Neuronal stem cell (in vitro differentiated cells): ENCODE data around the gene B4GALT5.
A peak's percentile ranks its signal among the peaks of the same experiment; 100 is the strongest.

Experiments used
- DNase-seq: peaks from one replicate; pipeline ENCODE4 v3.0.0-alpha.2; 2013; ENCODE audit warnings: low spot score
- H2AFZ ChIP-seq: one replicate; pipeline ENCODE4 v1.6.1; 2013; ENCODE audit warnings: mild to moderate bottlenecking, low read length, inconsistent platforms
- H2AK5ac ChIP-seq: 2 replicates; pipeline ENCODE4 v1.6.1; 2013; ENCODE audit warnings: low read depth, mild to moderate bottlenecking, inconsistent platforms, low read length, moderate library complexity, mixed read lengths
- H2BK120ac ChIP-seq: 2 replicates; pipeline ENCODE4 v1.6.1; 2013; ENCODE audit warnings: low read depth, mild to moderate bottlenecking, inconsistent platforms, low read length, moderate library complexity, mixed read lengths
- H2BK12ac ChIP-seq: one replicate; pipeline ENCODE4 v1.6.1; 2013; ENCODE audit warnings: low read length, inconsistent platforms
- H2BK15ac ChIP-seq: 2 replicates; pipeline ENCODE4 v1.6.1; 2013; ENCODE audit warnings: mild to moderate bottlenecking, low read length, inconsistent platforms, mixed read lengths
- H2BK5ac ChIP-seq: one replicate; pipeline ENCODE4 v1.6.1; 2013; ENCODE audit warnings: inconsistent platforms, mild to moderate bottlenecking, low read length, moderate library complexity
- H3K14ac ChIP-seq: one replicate; pipeline ENCODE4 v1.6.1; 2013; ENCODE audit warnings: low read length, inconsistent platforms
- H3K18ac ChIP-seq: 2 replicates; pipeline ENCODE4 v1.6.1; 2013; ENCODE audit warnings: low read length, inconsistent platforms
- H3K23ac ChIP-seq: 2 replicates; pipeline ENCODE4 v1.6.1; 2013; ENCODE audit warnings: low read depth, mild to moderate bottlenecking, mixed read lengths, low read length, inconsistent platforms; ENCODE audit not compliant: poor library complexity
- H3K27ac ChIP-seq: replicated peaks from 3 replicates; pipeline ENCODE4 v1.5.1; 2013; ENCODE audit warnings: low read length, inconsistent platforms
- H3K27me3 ChIP-seq, 3 experiments: 2 replicates each; pipeline ENCODE4 v1.6.1; 2013; ENCODE audit warnings: low read length in 3 of 3, mild to moderate bottlenecking in 2 of 3, inconsistent platforms in 1 of 3, low read depth in 1 of 3, mixed read lengths in 1 of 3, moderate library complexity in 1 of 3; ENCODE audit not compliant: control insufficient read depth in 3 of 3, insufficient read depth in 3 of 3
- H3K36me3 ChIP-seq, 2 donors: replicated peaks in 1 of 2; 2 replicates each; pipeline ENCODE4 v1.6.1; 2013; ENCODE audit warnings: low read length in 2 of 2; ENCODE audit not compliant: control insufficient read depth in 2 of 2, insufficient read depth in 2 of 2
- H3K4ac ChIP-seq: 2 replicates; pipeline ENCODE4 v1.6.1; 2013; ENCODE audit warnings: inconsistent platforms, mild to moderate bottlenecking, low read length, moderate library complexity
- H3K4me1 ChIP-seq, 2 donors: 1 replicate in 1 of 2; 2 replicates in 1 of 2; pipeline ENCODE4 v1.6.1; 2013; ENCODE audit warnings: low read length in 2 of 2, low read depth in 1 of 2; ENCODE audit not compliant: control insufficient read depth in 2 of 2, insufficient read depth in 1 of 2
- H3K4me2 ChIP-seq: one replicate; pipeline ENCODE4 v1.6.1; 2013; ENCODE audit warnings: mild to moderate bottlenecking, low read length, inconsistent platforms; ENCODE audit not compliant: insufficient read depth, poor library complexity, severe bottlenecking
- H3K4me3 ChIP-seq, 2 donors: 2 replicates each; pipeline ENCODE4 v1.5.1; 2013; ENCODE audit warnings: low read length in 2 of 2, mild to moderate bottlenecking in 2 of 2, inconsistent platforms in 1 of 2, moderate library complexity in 1 of 2
- H3K79me1 ChIP-seq: one replicate; pipeline ENCODE4 v1.6.1; 2013; ENCODE audit warnings: low read depth, mild to moderate bottlenecking, inconsistent platforms, low read length, moderate library complexity
- H3K9ac ChIP-seq: one replicate; pipeline ENCODE4 v1.6.1; 2013; ENCODE audit warnings: mild to moderate bottlenecking, low read depth, low read length, inconsistent platforms; ENCODE audit not compliant: poor library complexity
- H3K9me3 ChIP-seq, 2 donors: replicated peaks in 1 of 2; 2 replicates each; pipeline versions ENCODE3 to v1.6.1; 2013; ENCODE audit warnings: low read length in 2 of 2, mild to moderate bottlenecking in 2 of 2, inconsistent platforms in 1 of 2, low read depth in 1 of 2, mixed read lengths in 1 of 2, moderate library complexity in 1 of 2; ENCODE audit not compliant: control insufficient read depth in 2 of 2, insufficient read depth in 1 of 2
- H4K8ac ChIP-seq: one replicate; pipeline ENCODE4 v1.6.1; 2013; ENCODE audit warnings: low read depth, mild to moderate bottlenecking, inconsistent platforms, low read length, moderate library complexity
- H4K91ac ChIP-seq: one replicate; pipeline ENCODE4 v1.6.1; 2013; ENCODE audit warnings: low read length, low read depth, mild to moderate bottlenecking, inconsistent platforms; ENCODE audit not compliant: poor library complexity
- WGBS, 2 donors: extraction: QIAGEN DNeasy Blood & Tissue Kit; methylation state at CpG; one replicate each; pipeline ENCODE4 v1.1.7; 2013; ENCODE audit warnings: missing lambda C conversion rate in 2 of 2, mixed read lengths in 1 of 2; ENCODE audit not compliant: insufficient read length in 2 of 2, insufficient replicate concordance in 1 of 2; ENCODE audit errors: extremely low coverage in 2 of 2; 5-methylcytosine and 5-hydroxymethylcytosine counted together

B4GALT5 gene

GRCh38 chr20:49742948-49743347 lies 29.3 kb upstream of the B4GALT5 start:
- Histone ChIP-seq H2BK12ac (no peak overlapping the region), H3K27me3 (no peaks in the 10 kb centered on the region), H2BK15ac (no peak overlapping the region), H3K14ac (no peak overlapping the region), H2AFZ (peak overlapping the region; percentile 12), H3K4me2 (no peak overlapping the region), H3K79me1 (no peaks in the 10 kb centered on the region), H2AK5ac (no peak overlapping the region), H3K4ac (no peak overlapping the region), H2BK120ac (peak overlapping the region; percentile 4), H3K9me3 (no peaks in the 10 kb centered on the region), H3K36me3 (no peaks in the 10 kb centered on the region), H3K23ac (no peak overlapping the region), H3K18ac (no peak overlapping the region), H4K8ac (no peak overlapping the region), H3K9ac (no peak overlapping the region), H4K91ac (no peak overlapping the region), H2BK5ac (no peak overlapping the region), H3K4me1 (peaks cover 8 to 10% of the 10 kb centered on the region in 2 donors), H3K4me3 (no peak overlapping the region), H3K27ac (no peak overlapping the region)
- no peak for DNase-seq
- WGBS, 2 donors: no CpG with 5 or more reads among the region's 9 CpGs

GRCh38 chr20:49741977-49742376 lies 28.3 kb upstream of the B4GALT5 start:
- H3K9ac ChIP-seq: no peak overlapping the region
- no peak overlapping the region for H2BK120ac ChIP-seq
- H2BK15ac ChIP-seq: no peak overlapping the region
- no peaks in the 10 kb centered on the region for H3K36me3 ChIP-seq
- DNase-seq: no peak
- H3K4me3 ChIP-seq: no peak overlapping the region
- H3K9me3 ChIP-seq: no peaks in the 10 kb centered on the region
- no peak overlapping the region for H3K27ac ChIP-seq
- H3K79me1 ChIP-seq: no peaks in the 10 kb centered on the region
- H3K18ac ChIP-seq: no peak overlapping the region
- no CpG with 5 or more reads among the region's 8 CpGs for WGBS, 2 donors
- H2BK5ac ChIP-seq: no peak overlapping the region
- H2AK5ac ChIP-seq: no peak overlapping the region
- no peak overlapping the region for H3K4ac ChIP-seq
- no peak overlapping the region for H4K91ac ChIP-seq
- no peak overlapping the region for H4K8ac ChIP-seq
- H2BK12ac ChIP-seq: no peak overlapping the region
- no peaks in the 10 kb centered on the region for H3K27me3 ChIP-seq
- H3K23ac ChIP-seq: no peak overlapping the region
- no peak overlapping the region for H3K14ac ChIP-seq
- peak overlapping the region; percentile 80 for H2AFZ ChIP-seq
- no peak overlapping the region for H3K4me2 ChIP-seq
- peaks cover 2 to 6% of the 10 kb centered on the region in 2 donors for H3K4me1 ChIP-seq

- peaks cover 2 to 6% of the 10 kb centered on the region in 2 donors for H3K4me1 ChIP-seq
- WGBS, 2 donors: no CpG with 5 or more reads among the region's 5 CpGs
- H3K4me3 ChIP-seq: no peak overlapping the region
These were observed 27.1 kb upstream of the B4GALT5 start for GRCh38 chr20:49740807-49741206.

GRCh38 chr20:49739042-49739441 lies 25.4 kb upstream of the B4GALT5 start:
- Histone ChIP-seq H2BK12ac (no peak overlapping the region), H4K8ac (peak overlapping the region; percentile 52), H3K4me3 (no peak overlapping the region), H3K4me1 (peaks cover 2 to 6% of the 10 kb centered on the region in 2 donors), H2BK15ac (no peak overlapping the region), H3K4ac (no peak overlapping the region), H3K18ac (peak overlapping the region; percentile 44), H2BK5ac (no peak overlapping the region), H3K4me2 (no peak overlapping the region), H3K36me3 (no peaks in the 10 kb centered on the region), H3K9ac (no peak overlapping the region), H3K9me3 (no peaks in the 10 kb centered on the region), H3K27ac (no peak overlapping the region), H3K79me1 (no peaks in the 10 kb centered on the region), H2AK5ac (peak overlapping the region; percentile 24), H3K23ac (no peak overlapping the region), H2BK120ac (no peak overlapping the region), H3K14ac (no peak overlapping the region), H2AFZ (no peak overlapping the region), H3K27me3 (no peaks in the 10 kb centered on the region), H4K91ac (no peak overlapping the region)
- WGBS, 2 donors: no CpG with 5 or more reads among the region's 6 CpGs
- DNase-seq: no peak

More at GRCh38 chr20:49740807-49741206, 27.1 kb upstream of the B4GALT5 start:
- no peak overlapping the region for H2BK15ac ChIP-seq
- H2BK12ac ChIP-seq: no peak overlapping the region
- no peak overlapping the region for H4K91ac ChIP-seq
- no peak for DNase-seq
- H4K8ac ChIP-seq: no peak overlapping the region
- no peak overlapping the region for H2AK5ac ChIP-seq
- H3K4me2 ChIP-seq: no peak overlapping the region
- H3K27ac ChIP-seq: no peak overlapping the region
- H3K27me3 ChIP-seq: no peaks in the 10 kb centered on the region
- no peak overlapping the region for H2BK5ac ChIP-seq
- H3K9me3 ChIP-seq: no peaks in the 10 kb centered on the region
- H3K9ac ChIP-seq: no peak overlapping the region
- H3K36me3 ChIP-seq: no peaks in the 10 kb centered on the region
- no peak overlapping the region for H3K18ac ChIP-seq
- H3K4ac ChIP-seq: no peak overlapping the region
- H3K79me1 ChIP-seq: no peaks in the 10 kb centered on the region
- H2AFZ ChIP-seq: no peak overlapping the region
- no peak overlapping the region for H3K14ac ChIP-seq
- no peak overlapping the region for H2BK120ac ChIP-seq
- no peak overlapping the region for H3K23ac ChIP-seq
